Ishikawa (cell line): ENCODE results near the gene NDUFA5.

ENCODE experiments used
- CEBPB ChIP-seq: IDR thresholded peaks from 2 replicates; pipeline ENCODE4 v1.6.1; 2012
- EGR1 ChIP-seq: IDR thresholded peaks from 2 replicates; pipeline ENCODE4 v1.6.1; 2012
- EP300 ChIP-seq: IDR thresholded peaks from 2 replicates; pipeline ENCODE4 v1.6.1; 2012; ENCODE audit warnings: borderline replicate concordance
- MAX ChIP-seq: IDR thresholded peaks from 2 replicates; pipeline ENCODE4 v1.6.1; 2012
- NFIC ChIP-seq: IDR thresholded peaks from 2 replicates; pipeline ENCODE4 v1.6.1; 2012
- RAD21 ChIP-seq: IDR thresholded peaks from 2 replicates; pipeline ENCODE4 v1.6.1; 2012; ENCODE audit warnings: low read depth
- REST ChIP-seq: IDR thresholded peaks from 2 replicates; pipeline ENCODE4 v1.6.1; 2012; ENCODE audit warnings: low read depth, mild to moderate bottlenecking
- TAF1 ChIP-seq: IDR thresholded peaks from 2 replicates; pipeline ENCODE4 v1.6.1; 2012; ENCODE audit warnings: low read depth, mild to moderate bottlenecking
- TCF12 ChIP-seq: IDR thresholded peaks from 2 replicates; pipeline ENCODE4 v1.6.1; 2012; ENCODE audit warnings: low read depth
- USF1 ChIP-seq: IDR thresholded peaks from 2 replicates; pipeline ENCODE4 v1.6.1; 2012
- YY1 ChIP-seq: IDR thresholded peaks from 2 replicates; pipeline ENCODE4 v1.6.1; 2012; ENCODE audit warnings: low read depth

- TF ChIP-seq EGR1 (no peak), USF1 (no peak), REST (no peak), TAF1 (no peak), CEBPB (no peak), YY1 (no peak), RAD21 (no peak), TCF12 (no peak), MAX (no peak), EP300 (no peak), NFIC (no peak)
Observed at GRCh38 chr7:123502201-123502600, 55.4 kb downstream of the NDUFA5 start.
